HG03469 (cell line): ENCODE measurements around the gene FALEC.
"Not testable (repeated sequence)": the region's sequence is repeated elsewhere in the genome, so short reads cannot be mapped to it uniquely, and the experiment has no call there.

Experiments
- ATAC-seq: cut with Tn5 transposase; IDR thresholded peaks from one replicate; pipeline ENCODE4 v1.9.1; 2021; ENCODE audit warnings: mild to moderate bottlenecking, moderate library complexity, moderate number of reproducible peaks; ENCODE audit not compliant: unreplicated experiment

Gene FALEC

GRCh38 chr1:150558303-150558704 lies 42.8 kb downstream of the FALEC start:
- ATAC-seq, result no peak

- no peak for ATAC-seq
These were observed 43.5 kb downstream of the FALEC start for GRCh38 chr1:150558761-150559655.

- ATAC-seq, result no peak
These were observed 44.1 kb downstream of the FALEC start for GRCh38 chr1:150559656-150560010.

GRCh38 chr1:150560011-150560438 lies 44.5 kb downstream of the FALEC start:
- no peak for ATAC-seq

GRCh38 chr1:150560576-150561253 lies 45.2 kb downstream of the FALEC start:
- no peak for ATAC-seq

- no peak for ATAC-seq
These were observed 45.9 kb downstream of the FALEC start for GRCh38 chr1:150561254-150561973.

- no peak for ATAC-seq
These were observed 46.5 kb downstream of the FALEC start for GRCh38 chr1:150561974-150562445.

- ATAC-seq, result no peak
These were observed 47.1 kb downstream of the FALEC start for GRCh38 chr1:150562446-150563339.

GRCh38 chr1:150563340-150564038 lies 47.9 kb downstream of the FALEC start:
- no peak for ATAC-seq

- ATAC-seq, result no peak
These were observed 48.8 kb downstream of the FALEC start for GRCh38 chr1:150564051-150564991.

GRCh38 chr1:150565240-150565991 lies 49.9 kb downstream of the FALEC start:
- not testable (repeated sequence) for ATAC-seq

GRCh38 chr1:150566589-150567340 lies 51.2 kb downstream of the FALEC start:
- ATAC-seq, result no peak

GRCh38 chr1:150567341-150567716 lies 51.8 kb downstream of the FALEC start:
- no peak for ATAC-seq

- no peak for ATAC-seq
These were observed 52.4 kb downstream of the FALEC start for GRCh38 chr1:150567717-150568593.

GRCh38 chr1:150568594-150568966 lies 53.0 kb downstream of the FALEC start:
- ATAC-seq, result no peak

- no peak for ATAC-seq
These were observed 57.5 kb downstream of the FALEC start for GRCh38 chr1:150572918-150573647.
